Mesenchymal stem cell (in vitro differentiated cells and primary cell): ENCODE measurements around the gene KIF1A.
A peak's percentile ranks its signal among the peaks of the same experiment; 100 is the strongest.

Experiments
- DNase-seq: peaks from one replicate; pipeline ENCODE4 v3.0.0-alpha.2; 2013
- H2AFZ ChIP-seq: one replicate; pipeline ENCODE4 v1.6.1; 2013; ENCODE audit warnings: low read depth, mild to moderate bottlenecking, control low read depth, inconsistent platforms, low read length, moderate library complexity
- H2AK5ac ChIP-seq: 2 replicates; pipeline ENCODE4 v1.6.1; 2013; ENCODE audit warnings: low read length, moderate library complexity, mild to moderate bottlenecking, inconsistent platforms; ENCODE audit not compliant: severe bottlenecking
- H2BK120ac ChIP-seq: one replicate; pipeline ENCODE4 v1.6.1; 2013; ENCODE audit warnings: low read depth, mild to moderate bottlenecking, inconsistent platforms, low read length, moderate library complexity
- H2BK12ac ChIP-seq, 2 experiments: one replicate each; pipeline ENCODE4 v1.6.1; 2013; ENCODE audit warnings: inconsistent platforms in 2 of 2, low read length in 2 of 2, mild to moderate bottlenecking in 2 of 2, moderate library complexity in 2 of 2, control low read depth in 1 of 2
- H2BK15ac ChIP-seq: one replicate; pipeline ENCODE4 v1.6.1; 2013; ENCODE audit warnings: mild to moderate bottlenecking, low read depth, inconsistent platforms; ENCODE audit not compliant: poor library complexity, severe bottlenecking
- H2BK5ac ChIP-seq: 2 replicates; pipeline ENCODE4 v1.6.1; 2013; ENCODE audit warnings: low read depth, mild to moderate bottlenecking, low read length, control low read depth, inconsistent platforms; ENCODE audit not compliant: poor library complexity, severe bottlenecking
- H3K14ac ChIP-seq, 2 experiments: one replicate each; pipeline ENCODE4 v1.6.1; 2013; ENCODE audit warnings: inconsistent platforms in 2 of 2, low read length in 2 of 2, control low read depth in 1 of 2, mild to moderate bottlenecking in 1 of 2, moderate library complexity in 1 of 2
- H3K18ac ChIP-seq, 2 experiments: one replicate each; pipeline ENCODE4 v1.6.1; 2013; ENCODE audit warnings: inconsistent platforms in 2 of 2, low read length in 2 of 2, control low read depth in 1 of 2, low read depth in 1 of 2, mild to moderate bottlenecking in 1 of 2
- H3K23ac ChIP-seq, 2 experiments: one replicate each; pipeline ENCODE4 v1.6.1; 2013; ENCODE audit warnings: inconsistent platforms in 2 of 2, low read length in 2 of 2, mild to moderate bottlenecking in 2 of 2, moderate library complexity in 2 of 2, control low read depth in 1 of 2
- H3K27ac ChIP-seq: 2 replicates; pipeline ENCODE4 v1.5.1; 2013; ENCODE audit warnings: mild to moderate bottlenecking, moderate library complexity, low read length, control low read depth, inconsistent platforms; ENCODE audit not compliant: poor library complexity, severe bottlenecking
- H3K27me3 ChIP-seq, 2 experiments: 2 replicates each; pipeline versions ENCODE4 v1.6.1 to v1.7.0; 2013; ENCODE audit warnings: low read length in 2 of 2, mild to moderate bottlenecking in 2 of 2, moderate library complexity in 2 of 2, control low read depth in 1 of 2, inconsistent platforms in 1 of 2; ENCODE audit not compliant: control insufficient read depth in 1 of 2, insufficient read depth in 1 of 2
- H3K36me3 ChIP-seq, 2 experiments: 2 replicates each; pipeline versions ENCODE4 v1.6.1 to v1.7.0; 2013; ENCODE audit warnings: low read length in 2 of 2, control low read depth in 1 of 2, inconsistent platforms in 1 of 2, low read depth in 1 of 2, mild to moderate bottlenecking in 1 of 2; ENCODE audit not compliant: insufficient read depth in 2 of 2, control insufficient read depth in 1 of 2
- H3K4ac ChIP-seq, 2 experiments: one replicate each; pipeline ENCODE4 v1.6.1; 2013; ENCODE audit warnings: inconsistent platforms in 2 of 2, low read length in 2 of 2, mild to moderate bottlenecking in 2 of 2, moderate library complexity in 2 of 2, control low read depth in 1 of 2, low read depth in 1 of 2
- H3K4me1 ChIP-seq: 2 replicates; pipeline ENCODE4 v1.6.1; 2013; ENCODE audit warnings: low read depth, low read length, control low read depth; ENCODE audit not compliant: control insufficient read depth, insufficient read depth
- H3K4me2 ChIP-seq: 2 replicates; pipeline ENCODE4 v1.6.1; 2013; ENCODE audit warnings: low read length, mild to moderate bottlenecking, inconsistent platforms; ENCODE audit not compliant: poor library complexity, severe bottlenecking
- H3K4me3 ChIP-seq, 2 experiments: 2 replicates each; pipeline versions ENCODE4 v1.5.1 to v1.7.0; 2013; ENCODE audit warnings: low read length in 2 of 2, mild to moderate bottlenecking in 2 of 2, control low read depth in 1 of 2, low read depth in 1 of 2; ENCODE audit not compliant: insufficient read depth in 1 of 2
- H3K79me1 ChIP-seq: replicated peaks from 2 replicates; pipeline ENCODE4 v1.6.1; 2013; ENCODE audit warnings: mild to moderate bottlenecking, control low read depth, low read length, inconsistent platforms; ENCODE audit not compliant: poor library complexity, severe bottlenecking
- H3K9ac ChIP-seq: 2 replicates; pipeline ENCODE4 v1.7.0; 2013; ENCODE audit warnings: mild to moderate bottlenecking, low read length, moderate library complexity
- H3K9me3 ChIP-seq: 2 replicates; pipeline ENCODE4 v1.7.0; 2013; ENCODE audit warnings: mild to moderate bottlenecking, low read length; ENCODE audit not compliant: control insufficient read depth
- H4K8ac ChIP-seq: one replicate; pipeline ENCODE4 v1.6.1; 2013; ENCODE audit warnings: inconsistent platforms, mild to moderate bottlenecking, low read length, moderate library complexity
- H4K91ac ChIP-seq: one replicate; pipeline ENCODE4 v1.6.1; 2013; ENCODE audit warnings: mild to moderate bottlenecking, low read length, inconsistent platforms
- WGBS: methylation state at CpG from one replicate; pipeline ENCODE4 v1.1.7; 2013; ENCODE audit warnings: mixed read lengths; 5-methylcytosine and 5-hydroxymethylcytosine counted together

Gene KIF1A

GRCh38 chr2:240835528-240835927, 15.5 kb upstream of the KIF1A start:
- H3K27ac ChIP-seq, result no peak overlapping the region
- no peak overlapping the region for H2BK5ac ChIP-seq
- H3K4ac ChIP-seq, result no peak overlapping the region
- WGBS, result 90% methylated on average over 7 of the region's 9 CpGs
- H2AK5ac ChIP-seq, result no peak overlapping the region
- H2BK15ac ChIP-seq, result no peak overlapping the region
- H4K8ac ChIP-seq, result no peak overlapping the region
- H3K4me3 ChIP-seq, result no peak overlapping the region
- H3K4me2 ChIP-seq, result no peak overlapping the region
- H3K9ac ChIP-seq, result no peak overlapping the region
- no peak overlapping the region for H4K91ac ChIP-seq
- H2BK12ac ChIP-seq, result no peak overlapping the region
- H3K79me1 ChIP-seq, result no peaks in the 10 kb centered on the region
- H3K27me3 ChIP-seq, result peaks cover 41 to 89% of the 10 kb centered on the region in 2 experiments
- no peak overlapping the region for H3K18ac ChIP-seq
- H3K4me1 ChIP-seq, result peaks cover 10% of the 10 kb centered on the region
- H2AFZ ChIP-seq, result no peak overlapping the region
- H3K36me3 ChIP-seq, result no peaks in the 10 kb centered on the region
- no peaks in the 10 kb centered on the region for H3K9me3 ChIP-seq
- no peak overlapping the region for H3K23ac ChIP-seq
- H2BK120ac ChIP-seq, result no peak overlapping the region
- DNase-seq, result no peak
- no peak overlapping the region for H3K14ac ChIP-seq

DNA sequence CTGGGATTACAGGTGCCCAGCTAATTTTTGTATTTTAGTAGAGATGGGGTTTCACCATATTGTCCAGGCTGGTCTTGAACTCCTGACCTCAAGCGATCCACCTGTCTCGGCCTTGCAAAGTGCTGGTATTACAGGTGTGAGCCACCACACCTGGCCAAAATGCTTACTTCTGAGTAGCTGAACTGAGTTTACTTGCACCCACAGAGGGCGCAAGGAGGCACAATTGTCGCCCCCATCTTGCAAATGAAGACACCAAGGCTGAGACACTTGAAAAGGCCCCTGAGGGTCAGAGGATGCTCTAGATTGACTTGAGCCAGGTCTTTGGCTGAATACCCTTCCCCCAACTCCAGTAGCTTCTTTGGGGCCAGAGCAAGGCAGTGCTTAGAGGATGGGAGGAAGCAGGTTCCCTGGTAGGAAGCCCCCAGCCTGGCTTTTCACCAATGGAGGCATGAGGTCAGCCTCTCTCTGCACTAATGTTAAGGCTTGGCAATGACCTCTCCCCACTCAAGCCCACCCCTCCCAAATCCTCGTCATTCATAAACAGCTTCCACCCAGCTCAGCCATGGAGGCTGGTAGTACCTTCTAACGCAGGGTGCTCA, 14.5 kb upstream of the KIF1A start:
- Histone ChIP-seq H2BK12ac (no peak overlapping the region), H3K4me1 (peaks cover 8% of the 10 kb centered on the region), H3K79me1 (no peaks in the 10 kb centered on the region), H3K4me2 (no peak overlapping the region), H4K8ac (no peak overlapping the region), H3K27me3 (peaks cover 48 to 89% of the 10 kb centered on the region in 2 experiments), H3K9me3 (no peaks in the 10 kb centered on the region), H4K91ac (no peak overlapping the region), H3K14ac (no peak overlapping the region), H3K9ac (no peak overlapping the region), H3K4ac (no peak overlapping the region), H2BK15ac (no peak overlapping the region), H2AK5ac (no peak overlapping the region), H2BK5ac (no peak overlapping the region), H2BK120ac (no peak overlapping the region), H3K23ac (no peak overlapping the region), H2AFZ (no peak overlapping the region), H3K18ac (no peak overlapping the region), H3K36me3 (no peaks in the 10 kb centered on the region), H3K27ac (no peak overlapping the region), H3K4me3 (no peak overlapping the region)
- 70% methylated on average over 6 of the region's 6 CpGs for WGBS
- no peak for DNase-seq

DNA sequence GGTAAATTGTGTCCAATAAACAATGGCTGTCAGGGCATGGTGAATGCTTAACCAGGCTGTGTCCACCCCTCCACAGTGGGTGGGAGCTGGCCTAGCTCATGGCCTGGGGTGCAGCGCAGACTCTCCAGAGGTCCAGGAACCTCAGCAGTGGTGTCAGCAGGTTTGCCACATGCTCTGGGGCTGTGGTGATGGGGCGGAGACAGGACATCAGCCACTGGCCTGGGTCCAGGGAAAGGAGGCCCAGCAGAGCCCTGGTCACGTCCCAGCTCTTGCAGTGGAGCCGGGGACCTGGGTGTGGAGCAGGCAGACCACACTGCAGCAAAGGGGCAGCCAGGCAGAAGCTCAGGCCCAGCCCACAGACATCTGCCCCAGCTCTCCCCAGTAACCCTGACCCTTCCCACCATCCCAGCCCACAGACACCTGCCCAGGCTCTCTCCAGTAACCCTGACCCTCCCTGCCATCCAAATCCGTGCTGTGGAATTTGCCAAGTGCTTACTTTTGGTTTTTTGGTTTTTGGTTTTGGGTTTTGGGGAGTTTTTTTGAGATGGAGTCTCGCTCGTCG, 13.8 kb upstream of the KIF1A start:
- WGBS, result 91% methylated on average over 8 of the region's 8 CpGs
- no peak overlapping the region for H3K14ac ChIP-seq

DNA sequence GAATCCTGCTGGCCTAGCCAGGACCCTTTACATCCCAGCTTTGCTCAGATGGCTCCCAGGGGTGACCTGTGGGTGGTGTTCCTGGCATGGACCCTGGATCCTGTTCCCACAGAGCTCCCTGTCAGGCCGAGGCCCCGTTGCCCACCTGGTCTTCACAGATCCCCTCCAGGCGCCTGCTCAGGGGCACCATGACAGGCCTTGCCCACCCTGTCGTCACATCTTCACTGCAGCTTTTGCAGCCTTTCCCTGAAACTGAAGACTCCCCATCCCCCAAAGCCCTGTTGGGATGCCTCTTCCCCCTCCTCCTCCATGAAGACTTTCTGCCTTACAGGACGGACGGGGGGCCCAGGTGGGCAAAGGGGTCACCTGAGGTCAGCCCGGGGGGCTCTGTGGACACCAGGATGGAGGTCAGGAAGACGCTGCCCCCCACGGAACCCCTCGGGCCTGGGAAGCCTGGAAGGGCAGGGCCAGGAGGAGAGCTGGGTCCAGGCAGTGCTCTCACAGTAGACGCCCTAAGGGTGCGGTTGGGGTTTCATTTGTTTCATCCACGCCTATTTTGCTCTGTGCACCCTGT, 13.0 kb upstream of the KIF1A start:
- Histone ChIP-seq H2BK5ac (no peak overlapping the region), H4K8ac (no peak overlapping the region), H3K4me3 (peak overlapping the region in 1 of 2 experiments; percentile 7), H2AK5ac (no peak overlapping the region), H3K9ac (no peak overlapping the region), H3K27me3 (peaks cover 50 to 91% of the 10 kb centered on the region in 2 experiments), H3K9me3 (no peaks in the 10 kb centered on the region), H3K4me2 (no peak overlapping the region), H3K36me3 (no peaks in the 10 kb centered on the region), H3K14ac (no peak overlapping the region), H4K91ac (no peak overlapping the region), H3K79me1 (no peaks in the 10 kb centered on the region), H3K27ac (no peak overlapping the region), H3K4me1 (peaks cover 8% of the 10 kb centered on the region), H3K23ac (no peak overlapping the region), H3K18ac (no peak overlapping the region), H2BK120ac (no peak overlapping the region), H2AFZ (no peak overlapping the region), H2BK15ac (no peak overlapping the region), H2BK12ac (no peak overlapping the region), H3K4ac (no peak overlapping the region)
- 90% methylated on average over 13 of the region's 13 CpGs for WGBS
- DNase-seq, result no peak

More for the DNA sequence above, 13.8 kb upstream of the KIF1A start:
- Histone ChIP-seq H3K18ac (no peak overlapping the region), H2BK5ac (no peak overlapping the region), H2AK5ac (no peak overlapping the region), H2BK15ac (no peak overlapping the region), H2BK12ac (no peak overlapping the region), H2AFZ (no peak overlapping the region), H3K4ac (no peak overlapping the region), H3K27ac (no peak overlapping the region), H4K8ac (no peak overlapping the region), H3K9me3 (no peaks in the 10 kb centered on the region), H3K23ac (no peak overlapping the region), H2BK120ac (no peak overlapping the region), H3K27me3 (peaks cover 44 to 89% of the 10 kb centered on the region in 2 experiments), H3K4me2 (no peak overlapping the region), H3K4me1 (peaks cover 8% of the 10 kb centered on the region), H4K91ac (no peak overlapping the region), H3K36me3 (no peaks in the 10 kb centered on the region), H3K4me3 (no peak overlapping the region), H3K9ac (no peak overlapping the region), H3K79me1 (no peaks in the 10 kb centered on the region)
- DNase-seq, result no peak
